Naive B cell (primary cell): Measurements from ENCODE around the gene TMED8. TPM values are rescaled to one million over a fixed set of nuclear protein-coding genes. Genes with fewer than 3 reads are reported as not detected.
"Not testable (repeated sequence)": the region's sequence is repeated elsewhere in the genome, so short reads cannot be mapped to it uniquely, and the experiment has no call there.

Source experiments
- ATAC-seq, 2 donors: fragments of 150-1000 bp; cut with Tn5 transposase; 2 replicates each; pipeline ENCODE4 v1.10.0; 2021; ENCODE audit warnings: low read depth in 2 of 2, mild to moderate bottlenecking in 2 of 2, moderate library complexity in 2 of 2
- DNase-seq: peaks from one replicate; pipeline ENCODE4 v3.0.0; 2022
- H3K27ac Mint-ChIP-seq, 6 donors: one replicate each; pipeline ENCODE4 v1.8.0; 2020 to 2022; ENCODE audit warnings: mild to moderate bottlenecking in 6 of 6, mixed read lengths in 6 of 6, moderate library complexity in 5 of 6, inconsistent platforms in 2 of 6
- H3K27me3 Mint-ChIP-seq, 3 donors: one replicate each; pipeline ENCODE4 v1.8.0; 2021 to 2022; ENCODE audit warnings: mixed read lengths in 3 of 3, mild to moderate bottlenecking in 1 of 3
- H3K36me3 Mint-ChIP-seq, 2 donors: one replicate each; pipeline ENCODE4 v1.8.0; 2020 to 2022; ENCODE audit warnings: mixed read lengths in 2 of 2, inconsistent platforms in 1 of 2, mild to moderate bottlenecking in 1 of 2
- H3K4me1 Mint-ChIP-seq, 3 donors: one replicate each; pipeline ENCODE4 v1.8.0; 2020 to 2022; ENCODE audit warnings: mixed read lengths in 3 of 3, inconsistent platforms in 1 of 3, mild to moderate bottlenecking in 1 of 3, moderate library complexity in 1 of 3
- H3K4me3 Mint-ChIP-seq, 8 donors: one replicate each; pipeline ENCODE4 v1.8.0; 2020 to 2022; ENCODE audit warnings: mild to moderate bottlenecking in 8 of 8, mixed read lengths in 8 of 8, moderate library complexity in 8 of 8, inconsistent platforms in 2 of 8
- H3K9me3 Mint-ChIP-seq, 7 donors: one replicate each; pipeline ENCODE4 v1.8.0; 2020 to 2022; ENCODE audit warnings: mixed read lengths in 7 of 7, mild to moderate bottlenecking in 5 of 7, inconsistent platforms in 2 of 7, moderate library complexity in 1 of 7
- polyA plus RNA-seq, 6 donors: library from polyadenylated mRNA; unstranded; fragments of 300-500 nt; fragmentation: Illumina TruSeq; gene quantifications; one replicate each; pipeline ENCODE4 v1.2.3, GENCODE V29; 2021; ENCODE audit warnings: low read depth in 6 of 6

Gene TMED8
- polyA plus RNA-seq, 6 donors from 2014 or later, result 2.3 to 25.0 (median 21.6) TPM

DNA sequence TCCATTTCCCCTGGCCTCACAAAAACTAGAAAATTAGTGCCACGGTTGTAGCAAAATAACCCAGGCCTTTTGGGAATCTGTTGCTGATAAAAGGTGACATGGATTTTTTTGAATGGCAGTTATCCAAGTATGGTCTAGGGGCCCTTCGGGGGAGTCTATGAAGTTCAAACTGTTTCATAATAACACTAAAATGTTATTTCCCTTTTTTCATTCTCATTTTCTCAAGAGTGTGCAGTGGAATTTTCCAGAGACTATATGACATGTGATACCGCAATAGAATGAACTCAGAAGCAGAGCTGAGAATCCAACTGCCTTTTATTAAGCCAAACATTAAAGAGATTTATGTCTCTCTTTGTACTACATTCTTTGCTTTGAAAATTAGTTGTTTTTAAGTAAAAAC is 29.1 kb downstream of the TMED8 start:
- Mint-ChIP-seq H3K27me3 (no peaks in the 10 kb centered on the region), H3K36me3 (peaks cover 22 to 26% of the 10 kb centered on the region in 2 donors), H3K4me1 (peaks cover 9 to 31% (median 17%) of the 10 kb centered on the region in 3 donors), H3K4me3 (peak overlapping the region in 1 of 8 donors; percentile 6), H3K9me3 (no peaks in the 10 kb centered on the region), H3K27ac (peak overlapping the region; percentile 10 to 87 (median 68))
- ATAC-seq, result peak; percentile 75 to 87
- DNase-seq, result peak; percentile 15

GRCh38 chr14:77346495-77346894 is 30.4 kb downstream of the TMED8 start:
- ATAC-seq (no peak), DNase-seq (no peak)
- no peaks in the 10 kb centered on the region for H3K9me3 Mint-ChIP-seq
- peak overlapping the region in 1 of 8 donors; percentile 54 for H3K4me3 Mint-ChIP-seq
- peaks cover 24 to 32% of the 10 kb centered on the region in 2 donors for H3K36me3 Mint-ChIP-seq
- peak overlapping the region in 2 of 6 donors; percentile 15 to 18 for H3K27ac Mint-ChIP-seq
- H3K4me1 Mint-ChIP-seq, result peaks cover 9 to 31% (median 17%) of the 10 kb centered on the region in 3 donors
- no peaks in the 10 kb centered on the region for H3K27me3 Mint-ChIP-seq

GRCh38 chr14:77344377-77344996 is 32.4 kb downstream of the TMED8 start:
- peaks cover 28 to 29% of the 10 kb centered on the region in 2 donors for H3K36me3 Mint-ChIP-seq

DNA sequence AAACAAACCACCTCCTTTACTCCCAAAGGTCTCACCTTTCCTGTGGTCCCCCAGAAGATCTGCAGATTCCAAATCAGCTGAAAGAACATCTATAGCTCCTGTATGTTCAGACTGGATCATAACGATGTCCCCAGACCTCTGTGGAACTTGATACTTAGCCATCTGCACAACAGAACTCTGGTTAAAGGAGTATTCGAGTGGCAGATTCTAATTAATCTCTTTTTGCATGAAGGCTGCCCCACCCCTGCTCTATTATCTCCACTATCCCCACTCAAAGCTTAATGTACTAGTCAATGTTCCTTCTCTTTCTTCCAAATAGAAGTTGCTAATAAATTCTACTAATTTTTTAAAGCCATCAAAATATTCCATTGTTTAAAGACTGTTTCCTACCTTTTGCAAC is 33.2 kb downstream of the TMED8 start:
- Mint-ChIP-seq H3K27ac (peak overlapping the region in 4 of 6 donors; percentile 6 to 83 (median 36)), H3K4me1 (peaks cover 9 to 24% (median 11%) of the 10 kb centered on the region in 3 donors), H3K4me3 (no peak overlapping the region), H3K27me3 (no peaks in the 10 kb centered on the region), H3K9me3 (no peaks in the 10 kb centered on the region), H3K36me3 (peaks cover 23 to 28% of the 10 kb centered on the region in 2 donors)
- ATAC-seq, result no peak
- DNase-seq, result no peak

More at GRCh38 chr14:77344377-77344996, 32.4 kb downstream of the TMED8 start:
- no peaks in the 10 kb centered on the region for H3K9me3 Mint-ChIP-seq
- no peak for ATAC-seq
- H3K27me3 Mint-ChIP-seq, result no peaks in the 10 kb centered on the region
- H3K27ac Mint-ChIP-seq, result peak overlapping the region in 3 of 6 donors; percentile 6 to 83 (median 12)
- H3K4me3 Mint-ChIP-seq, result no peak overlapping the region
- no peak for DNase-seq
- peaks cover 9 to 29% (median 15%) of the 10 kb centered on the region in 3 donors for H3K4me1 Mint-ChIP-seq

- H3K27me3 Mint-ChIP-seq, result no peaks in the 10 kb centered on the region
- DNase-seq (no peak), ATAC-seq (no peak)
- H3K27ac Mint-ChIP-seq, result peak overlapping the region in 2 of 6 donors; percentile 6 to 48
- H3K4me1 Mint-ChIP-seq, result peaks cover 9 to 16% (median 10%) of the 10 kb centered on the region in 3 donors
- no peak overlapping the region for H3K4me3 Mint-ChIP-seq
- H3K9me3 Mint-ChIP-seq, result no peaks in the 10 kb centered on the region
- peaks cover 23 to 32% of the 10 kb centered on the region in 2 donors for H3K36me3 Mint-ChIP-seq
Observed at GRCh38 chr14:77342726-77343397, 34.0 kb downstream of the TMED8 start.

GRCh38 chr14:77340389-77340788 is 36.5 kb downstream of the TMED8 start:
- DNase-seq (no peak), ATAC-seq (no peak)
- no peaks in the 10 kb centered on the region for H3K27me3 Mint-ChIP-seq
- peaks cover 23 to 32% of the 10 kb centered on the region in 2 donors for H3K36me3 Mint-ChIP-seq
- no peak overlapping the region for H3K27ac Mint-ChIP-seq
- H3K9me3 Mint-ChIP-seq, result no peaks in the 10 kb centered on the region
- H3K4me3 Mint-ChIP-seq, result no peak overlapping the region
- H3K4me1 Mint-ChIP-seq, result peaks cover 0 to 3% (median 0%) of the 10 kb centered on the region in 3 donors

DNA sequence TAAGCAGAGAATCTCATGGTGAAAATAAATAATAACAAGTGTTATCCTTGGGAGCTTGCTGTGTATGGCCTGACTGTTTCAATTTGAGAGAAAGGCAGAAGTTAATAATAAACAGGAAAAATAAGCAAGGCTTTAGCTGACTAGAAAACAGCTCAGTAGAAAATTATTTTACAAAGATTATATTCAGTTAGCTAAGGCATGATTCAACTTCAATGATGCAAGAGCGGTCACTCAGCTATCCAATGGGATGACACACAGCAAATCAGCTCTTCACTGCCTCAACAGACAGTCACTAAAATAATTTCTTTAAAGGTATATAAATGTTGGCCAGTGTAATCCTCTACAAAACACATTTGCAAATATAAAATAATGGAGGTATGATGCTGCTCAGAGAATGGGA is 37.5 kb downstream of the TMED8 start:
- no peak overlapping the region for H3K4me3 Mint-ChIP-seq
- peak overlapping the region in 3 of 6 donors; percentile 63 to 78 (median 65) for H3K27ac Mint-ChIP-seq
- peaks cover 23 to 32% of the 10 kb centered on the region in 2 donors for H3K36me3 Mint-ChIP-seq

GRCh38 chr14:77338302-77338701 is 38.6 kb downstream of the TMED8 start:
- ATAC-seq (no peak), DNase-seq (no peak)
- Mint-ChIP-seq H3K4me3 (no peak overlapping the region), H3K27me3 (no peaks in the 10 kb centered on the region), H3K27ac (peak overlapping the region in 1 of 6 donors; percentile 40), H3K36me3 (peaks cover 17 to 25% of the 10 kb centered on the region in 2 donors), H3K9me3 (no peaks in the 10 kb centered on the region), H3K4me1 (no peaks in the 10 kb centered on the region)

More for the DNA sequence above, 37.5 kb downstream of the TMED8 start:
- H3K4me1 Mint-ChIP-seq, result peaks cover 0 to 3% (median 0%) of the 10 kb centered on the region in 3 donors
- no peaks in the 10 kb centered on the region for H3K27me3 Mint-ChIP-seq
- no peak for ATAC-seq
- no peaks in the 10 kb centered on the region for H3K9me3 Mint-ChIP-seq
- DNase-seq, result no peak

DNA sequence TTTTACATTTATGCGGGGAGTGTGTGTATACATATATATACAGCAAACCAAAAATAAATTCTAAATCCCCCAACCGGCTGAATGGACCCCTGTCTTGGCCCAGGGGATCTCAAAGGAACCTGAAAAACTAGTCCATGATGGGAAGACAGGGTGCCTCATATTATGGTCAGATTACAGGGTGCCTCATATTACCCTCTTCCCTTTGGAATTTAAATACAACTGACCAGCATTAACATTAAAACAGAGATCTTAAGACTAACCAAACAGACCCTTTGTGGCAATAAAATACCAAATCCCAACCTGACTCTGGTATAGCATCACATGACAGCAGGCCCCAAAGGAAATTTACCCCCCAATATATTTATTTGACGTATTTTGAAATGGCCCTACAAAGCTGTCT is 39.0 kb downstream of the TMED8 start:
- Mint-ChIP-seq H3K36me3 (peaks cover 13 to 21% of the 10 kb centered on the region in 2 donors), H3K4me3 (no peak overlapping the region), H3K27me3 (no peaks in the 10 kb centered on the region), H3K27ac (peak overlapping the region in 3 of 6 donors; percentile 50 to 79 (median 69)), H3K4me1 (no peaks in the 10 kb centered on the region), H3K9me3 (no peaks in the 10 kb centered on the region)
- no peak for ATAC-seq
- no peak for DNase-seq

- DNase-seq, H3K9me3 Mint-ChIP-seq, H3K4me1 Mint-ChIP-seq, H3K27me3 Mint-ChIP-seq, ATAC-seq, H3K4me3 Mint-ChIP-seq: not testable (repeated sequence)
- H3K36me3 Mint-ChIP-seq, result peaks cover 11 to 18% of the 10 kb centered on the region in 2 donors
- peak overlapping the region in 2 of 6 donors; percentile 7 to 79 for H3K27ac Mint-ChIP-seq
Observed at GRCh38 chr14:77337255-77337654, 39.6 kb downstream of the TMED8 start.

DNA sequence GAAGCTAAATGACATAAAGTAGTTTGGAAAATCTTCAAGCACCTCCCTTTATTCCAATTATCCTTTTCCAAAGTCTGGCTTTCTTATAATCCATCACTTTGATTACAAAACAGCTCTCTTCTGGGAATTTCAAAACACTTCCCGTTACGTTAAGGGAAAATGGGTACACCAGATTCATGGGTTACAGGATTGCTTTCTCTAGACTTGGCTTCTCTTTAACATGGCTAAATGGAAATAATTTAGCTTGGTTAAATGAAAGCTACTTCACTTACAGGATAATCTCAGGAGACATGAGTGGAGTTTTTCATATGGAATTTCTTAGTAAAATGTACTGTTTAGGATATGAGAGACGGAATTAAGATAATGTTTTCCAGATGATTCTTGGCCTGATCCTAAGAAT is 41.3 kb downstream of the TMED8 start:
- DNase-seq (no peak), ATAC-seq (no peak)
- H3K4me3 Mint-ChIP-seq, result no peak overlapping the region
- H3K27ac Mint-ChIP-seq, result peak overlapping the region in 2 of 6 donors; percentile 2 to 4
- H3K36me3 Mint-ChIP-seq, result peaks cover under 1 to 6% of the 10 kb centered on the region in 2 donors
- H3K9me3 Mint-ChIP-seq, result no peaks in the 10 kb centered on the region
- H3K27me3 Mint-ChIP-seq, result no peaks in the 10 kb centered on the region
- H3K4me1 Mint-ChIP-seq, result peaks cover 0 to 3% (median 0%) of the 10 kb centered on the region in 3 donors

DNA sequence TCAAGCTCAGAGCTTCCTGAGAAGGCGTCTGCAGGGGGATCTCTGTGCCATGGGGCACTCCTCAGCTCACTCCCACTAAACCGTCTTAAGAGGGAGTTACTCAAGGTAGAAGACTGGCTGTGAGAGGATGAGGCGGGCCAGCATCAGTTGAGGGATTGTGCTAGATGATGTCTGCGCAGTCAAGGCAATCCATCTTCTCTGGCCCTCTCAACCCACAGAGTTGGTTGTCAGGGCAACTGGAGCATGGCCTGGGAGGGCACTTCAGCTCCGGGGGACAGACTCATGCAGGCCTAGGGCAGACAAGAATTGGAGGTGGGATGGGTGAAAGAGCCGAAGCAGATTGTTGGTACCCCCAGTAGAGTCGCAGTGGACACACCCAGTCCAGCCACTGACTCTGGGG is 47.0 kb downstream of the TMED8 start:
- Mint-ChIP-seq H3K27ac (peak overlapping the region in 1 of 6 donors; percentile 22), H3K36me3 (no peaks in the 10 kb centered on the region)

GRCh38 chr14:77327111-77327510 is 49.8 kb downstream of the TMED8 start:
- Mint-ChIP-seq H3K36me3 (no peaks in the 10 kb centered on the region), H3K4me3 (no peak overlapping the region), H3K27me3 (no peaks in the 10 kb centered on the region), H3K9me3 (no peaks in the 10 kb centered on the region), H3K4me1 (peaks cover 6 to 11% (median 8%) of the 10 kb centered on the region in 3 donors), H3K27ac (peak overlapping the region in 1 of 6 donors; percentile 79)
- ATAC-seq (no peak), DNase-seq (no peak)

More for the DNA sequence above, 47.0 kb downstream of the TMED8 start:
- Mint-ChIP-seq H3K4me1 (peaks cover 0 to 3% (median 0%) of the 10 kb centered on the region in 3 donors), H3K27me3 (no peaks in the 10 kb centered on the region), H3K9me3 (no peaks in the 10 kb centered on the region), H3K4me3 (no peak overlapping the region)
- ATAC-seq, result no peak
- DNase-seq, result no peak

GRCh38 chr14:77325746-77326094 is 51.2 kb downstream of the TMED8 start:
- Mint-ChIP-seq H3K27ac (peak overlapping the region in 1 of 6 donors; percentile 20), H3K9me3 (no peaks in the 10 kb centered on the region), H3K27me3 (no peaks in the 10 kb centered on the region), H3K4me3 (no peak overlapping the region), H3K4me1 (peaks cover 11 to 12% (median 11%) of the 10 kb centered on the region in 3 donors), H3K36me3 (no peaks in the 10 kb centered on the region)
- ATAC-seq, result no peak
- DNase-seq, result no peak
